Endothelial cell of umbilical vein (primary cell): ENCODE data around the gene TIMM29.

Source experiments
- EZH2 ChIP-seq: IDR thresholded peaks from 2 replicates; pipeline ENCODE4 v1.6.1; 2012; ENCODE audit warnings: borderline replicate concordance, low read depth, mild to moderate bottlenecking, moderate library complexity, low read length, inconsistent platforms; ENCODE audit not compliant: severe bottlenecking
- FOS ChIP-seq: IDR thresholded peaks from 2 replicates; pipeline ENCODE4 v1.6.1; 2011; ENCODE audit warnings: mild to moderate bottlenecking, low read length, moderate library complexity, borderline replicate concordance; ENCODE audit not compliant: insufficient read depth
- GATA2 ChIP-seq: IDR thresholded peaks from 2 replicates; pipeline ENCODE4 v1.7.0; 2011; ENCODE audit warnings: low read depth, mild to moderate bottlenecking, moderate library complexity, mixed read lengths, low read length; ENCODE audit not compliant: insufficient read length, insufficient read depth
- JUN ChIP-seq: IDR thresholded peaks from 2 replicates; pipeline ENCODE4 v1.6.1; 2011; ENCODE audit warnings: borderline replicate concordance, low read depth; ENCODE audit not compliant: insufficient read length, insufficient read depth
- MAX ChIP-seq: IDR thresholded peaks from 2 replicates; pipeline ENCODE4 v1.6.1; 2011; ENCODE audit not compliant: insufficient read depth, insufficient read length
- MYC ChIP-seq: IDR thresholded peaks from one replicate; pipeline ENCODE4 v1.6.1; 2011; ENCODE audit warnings: mild to moderate bottlenecking, low read depth, low read length
- POLR2A ChIP-seq: IDR thresholded peaks from 2 replicates; pipeline ENCODE4 v1.6.1; 2012; ENCODE audit warnings: low read depth, mild to moderate bottlenecking, control low read depth, low read length
- POLR2AphosphoS5 ChIP-seq: IDR thresholded peaks from 2 replicates; pipeline ENCODE4 v1.6.1; 2012; ENCODE audit warnings: low read depth, mild to moderate bottlenecking, control low read depth, low read length, moderate library complexity; ENCODE audit not compliant: insufficient read depth
- TF ChIP-seq, protein P1 (sequence below), 2 donors: IDR thresholded peaks; 1 replicate in 1 of 2; 2 replicates in 1 of 2; pipeline ENCODE4 v1.5.1; 2011; ENCODE audit warnings: low read length in 2 of 2, mild to moderate bottlenecking in 2 of 2, moderate library complexity in 2 of 2, control low read depth in 1 of 2, inconsistent platforms in 1 of 2, low read depth in 1 of 2; ENCODE audit not compliant: insufficient read depth in 1 of 2; ENCODE audit errors: extremely low read depth in 1 of 2

DNA sequence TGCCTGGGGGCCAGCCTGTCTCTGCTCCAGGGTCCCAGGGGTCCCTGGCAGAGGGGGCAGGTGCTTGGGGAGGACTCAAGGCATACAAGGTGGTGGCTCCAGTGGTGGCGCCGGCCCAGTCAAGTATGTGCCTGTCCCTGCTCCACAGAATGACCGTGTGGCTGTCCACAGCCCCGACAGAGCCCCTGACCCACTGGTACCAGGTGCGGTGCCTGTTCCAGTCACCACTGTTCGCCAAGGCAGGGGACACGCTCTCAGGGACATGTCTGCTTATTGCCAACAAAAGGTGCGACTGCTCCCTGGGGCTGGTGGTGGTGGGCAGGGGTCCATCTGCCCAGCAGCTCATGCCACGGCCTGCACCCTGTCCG, 8.3 kb upstream of the TIMM29 start:
- no peak for TF ChIP-seq POLR2A
- TF ChIP-seq, protein P1, sequence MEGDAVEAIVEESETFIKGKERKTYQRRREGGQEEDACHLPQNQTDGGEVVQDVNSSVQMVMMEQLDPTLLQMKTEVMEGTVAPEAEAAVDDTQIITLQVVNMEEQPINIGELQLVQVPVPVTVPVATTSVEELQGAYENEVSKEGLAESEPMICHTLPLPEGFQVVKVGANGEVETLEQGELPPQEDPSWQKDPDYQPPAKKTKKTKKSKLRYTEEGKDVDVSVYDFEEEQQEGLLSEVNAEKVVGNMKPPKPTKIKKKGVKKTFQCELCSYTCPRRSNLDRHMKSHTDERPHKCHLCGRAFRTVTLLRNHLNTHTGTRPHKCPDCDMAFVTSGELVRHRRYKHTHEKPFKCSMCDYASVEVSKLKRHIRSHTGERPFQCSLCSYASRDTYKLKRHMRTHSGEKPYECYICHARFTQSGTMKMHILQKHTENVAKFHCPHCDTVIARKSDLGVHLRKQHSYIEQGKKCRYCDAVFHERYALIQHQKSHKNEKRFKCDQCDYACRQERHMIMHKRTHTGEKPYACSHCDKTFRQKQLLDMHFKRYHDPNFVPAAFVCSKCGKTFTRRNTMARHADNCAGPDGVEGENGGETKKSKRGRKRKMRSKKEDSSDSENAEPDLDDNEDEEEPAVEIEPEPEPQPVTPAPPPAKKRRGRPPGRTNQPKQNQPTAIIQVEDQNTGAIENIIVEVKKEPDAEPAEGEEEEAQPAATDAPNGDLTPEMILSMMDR (IDR thresholded peaks at IDR 0.05; ENCODE audit: extremely low read depth in 1 of 2, insufficient read depth in 1 of 2, low read depth in 1 of 2, low read length in 2 of 2): no peak
- no peak for TF ChIP-seq POLR2AphosphoS5
- no peak for TF ChIP-seq EZH2
- TF ChIP-seq JUN: no peak
- TF ChIP-seq GATA2: no peak
- TF ChIP-seq MAX: no peak
- TF ChIP-seq MYC: no peak
- TF ChIP-seq FOS: no peak
